HG02763 (cell line): ENCODE results near the gene FCN3.

Experiments
- ATAC-seq: cut with Tn5 transposase; IDR thresholded peaks from one replicate; pipeline ENCODE4 v1.9.1; 2021; ENCODE audit warnings: mild to moderate bottlenecking, moderate library complexity; ENCODE audit not compliant: unreplicated experiment

The FCN3 gene

GRCh38 chr1:27381969-27382762, 7.5 kb upstream of the FCN3 start:
- no peak for ATAC-seq

GRCh38 chr1:27380766-27381733, 6.4 kb upstream of the FCN3 start:
- no peak for ATAC-seq

- no peak for ATAC-seq
Measured at GRCh38 chr1:27380224-27380623, 5.6 kb upstream of the FCN3 start.

GRCh38 chr1:27379564-27380122, 5.0 kb upstream of the FCN3 start:
- no peak for ATAC-seq

- no peak for ATAC-seq
Measured at GRCh38 chr1:27377760-27378495, 3.3 kb upstream of the FCN3 start.

GRCh38 chr1:27372808-27373690, 1.6 kb downstream of the FCN3 start:
- no peak for ATAC-seq

GRCh38 chr1:27372022-27372807, 2.4 kb downstream of the FCN3 start:
- ATAC-seq: no peak

- ATAC-seq: no peak
Measured at GRCh38 chr1:27368869-27369582, 5.6 kb downstream of the FCN3 start.

GRCh38 chr1:27367160-27367650, 7.4 kb downstream of the FCN3 start:
- no peak for ATAC-seq

- ATAC-seq: peak; percentile 40
Measured at GRCh38 chr1:27366411-27367159, 8.0 kb downstream of the FCN3 start, which contains the start of gene MAP3K6. Gene MAP3K6, minus strand, starts transcription at chr1:27366961. Its CDS starts 364 bp downstream, at chr1:27366597.

- ATAC-seq: peak; percentile 34
Measured at GRCh38 chr1:27366113-27366410, 8.6 kb downstream of the FCN3 start.

- peak; percentile 20 for ATAC-seq
Measured at GRCh38 chr1:27365372-27366112, 9.1 kb downstream of the FCN3 start.

GRCh38 chr1:27364696-27365371, 9.8 kb downstream of the FCN3 start:
- no peak for ATAC-seq

GRCh38 chr1:27363766-27364695, 10.6 kb downstream of the FCN3 start:
- no peak for ATAC-seq

GRCh38 chr1:27361553-27361952, 13.1 kb downstream of the FCN3 start:
- no peak for ATAC-seq
